Measurements from ENCODE around the gene COL1A1.

The COL1A1 gene

GRCh38 chr17:50199803-50200456, 1.5 kb downstream of the COL1A1 start:
- DNase-seq, result no peak

DNA sequence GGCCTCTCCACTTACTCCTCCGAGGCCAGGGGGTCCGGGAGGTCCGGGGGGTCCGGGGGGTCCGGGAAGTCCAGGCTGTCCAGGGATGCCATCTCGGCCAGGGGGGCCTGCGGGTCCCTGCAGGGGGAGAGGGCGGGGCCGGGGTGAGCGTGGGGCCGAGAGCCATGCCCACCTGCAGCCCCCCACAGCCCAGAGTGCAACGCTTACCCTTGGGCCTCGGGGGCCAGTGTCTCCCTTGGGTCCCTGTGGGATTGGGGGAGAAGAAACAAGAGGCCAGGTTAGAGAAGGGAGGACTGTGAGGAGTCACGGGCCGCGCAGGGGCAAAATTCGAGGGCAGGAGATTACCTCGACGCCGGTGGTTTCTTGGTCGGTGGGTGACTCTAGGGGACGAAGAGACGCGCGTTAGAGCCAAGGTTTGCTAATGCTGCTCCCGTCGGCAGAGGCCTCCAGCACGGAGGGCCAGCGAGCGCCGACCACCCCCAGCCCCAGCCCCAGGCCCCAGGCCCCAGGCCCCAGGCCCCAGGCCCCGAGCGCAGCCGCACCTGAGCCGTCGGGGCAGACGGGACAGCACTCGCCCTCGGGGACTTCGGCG, 2.1 kb downstream of the COL1A1 start:
- no peak for DNase-seq

- no peak for DNase-seq
Measured at GRCh38 chr17:50198026-50198669, 3.3 kb downstream of the COL1A1 start.

GRCh38 chr17:50196826-50197225, 4.6 kb downstream of the COL1A1 start:
- no peak for DNase-seq

GRCh38 chr17:50196036-50196435, 5.4 kb downstream of the COL1A1 start:
- DNase-seq, result no peak

DNA sequence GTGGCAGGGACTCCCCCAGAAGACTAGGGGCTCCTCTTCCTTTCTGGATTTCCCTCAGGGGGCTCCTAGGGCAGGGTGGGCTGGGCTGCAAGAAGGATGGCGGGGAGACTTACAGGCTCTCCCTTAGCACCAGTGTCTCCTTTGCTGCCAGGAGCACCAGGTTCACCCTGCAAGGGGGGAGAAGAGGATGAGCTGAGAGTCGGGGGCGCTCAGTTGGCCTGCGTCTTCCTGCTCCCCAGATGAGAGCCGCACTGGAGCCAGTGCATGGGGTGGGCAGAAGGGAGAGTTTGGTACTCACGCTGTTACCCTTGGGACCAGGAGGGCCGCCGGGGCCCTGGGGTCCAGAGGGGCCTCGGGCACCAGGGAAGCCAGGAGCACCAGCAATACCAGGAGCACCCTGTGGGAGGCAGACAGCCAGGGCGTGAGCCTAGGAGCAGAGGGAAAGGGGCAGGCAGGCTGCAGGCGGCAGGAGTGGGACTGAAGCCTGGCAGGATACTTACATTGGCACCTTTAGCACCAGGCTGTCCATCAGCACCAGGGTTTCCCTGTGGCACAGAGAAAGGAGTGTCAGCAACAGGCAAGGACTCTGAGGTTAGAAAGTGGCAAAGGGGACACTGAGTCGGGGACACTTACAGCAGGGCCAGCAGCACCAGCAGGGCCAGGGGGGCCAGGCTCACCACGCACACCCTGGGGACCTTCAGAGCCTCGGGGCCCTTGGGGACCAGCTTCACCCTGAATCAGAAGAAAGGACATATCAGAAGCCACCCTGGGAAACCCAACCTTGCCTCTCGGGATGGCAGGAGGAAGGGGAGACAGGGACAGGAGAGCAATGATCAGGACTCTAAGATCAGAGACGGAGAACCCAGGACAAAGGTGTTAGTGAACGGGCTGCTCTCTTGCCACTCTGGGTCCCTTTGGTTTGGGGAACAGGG, 6.2 kb downstream of the COL1A1 start:
- DNase-seq, result no peak

DNA sequence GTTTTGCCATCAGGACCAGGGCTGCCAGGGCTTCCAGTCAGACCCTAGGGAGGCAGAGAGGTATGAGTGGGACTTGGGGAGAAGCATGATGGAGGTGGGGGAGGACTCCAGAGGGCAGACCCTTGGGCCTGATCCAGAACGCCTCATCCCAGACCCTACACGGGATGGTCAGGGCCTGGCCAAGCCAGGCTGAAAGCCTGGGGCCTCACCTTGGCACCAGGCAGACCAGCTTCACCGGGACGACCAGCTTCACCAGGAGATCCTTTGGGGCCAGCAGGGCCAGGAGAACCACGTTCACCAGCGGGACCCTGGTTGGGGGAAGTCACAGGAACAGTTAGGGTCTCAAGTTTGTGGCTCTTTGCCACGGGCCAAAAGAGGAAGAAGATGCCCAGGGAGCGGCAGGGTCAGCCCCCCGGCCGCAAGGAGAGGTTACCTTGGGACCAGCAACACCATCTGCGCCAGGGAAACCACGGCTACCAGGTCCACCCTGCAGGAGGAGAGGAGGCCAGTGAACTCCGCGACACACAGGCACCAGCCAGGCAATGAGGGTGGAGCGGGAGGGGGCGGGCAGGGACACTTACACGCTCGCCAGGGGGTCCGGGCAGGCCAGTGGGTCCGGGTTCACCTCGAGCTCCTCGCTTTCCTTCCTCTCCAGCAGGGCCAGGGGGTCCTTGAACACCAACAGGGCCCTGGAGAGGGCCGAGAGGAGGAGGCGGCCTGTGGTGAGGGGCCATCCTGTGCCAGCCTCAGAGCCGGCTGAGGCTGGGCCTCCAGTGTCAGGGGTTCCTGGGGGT, 7.1 kb downstream of the COL1A1 start:
- DNase-seq, result no peak

DNA sequence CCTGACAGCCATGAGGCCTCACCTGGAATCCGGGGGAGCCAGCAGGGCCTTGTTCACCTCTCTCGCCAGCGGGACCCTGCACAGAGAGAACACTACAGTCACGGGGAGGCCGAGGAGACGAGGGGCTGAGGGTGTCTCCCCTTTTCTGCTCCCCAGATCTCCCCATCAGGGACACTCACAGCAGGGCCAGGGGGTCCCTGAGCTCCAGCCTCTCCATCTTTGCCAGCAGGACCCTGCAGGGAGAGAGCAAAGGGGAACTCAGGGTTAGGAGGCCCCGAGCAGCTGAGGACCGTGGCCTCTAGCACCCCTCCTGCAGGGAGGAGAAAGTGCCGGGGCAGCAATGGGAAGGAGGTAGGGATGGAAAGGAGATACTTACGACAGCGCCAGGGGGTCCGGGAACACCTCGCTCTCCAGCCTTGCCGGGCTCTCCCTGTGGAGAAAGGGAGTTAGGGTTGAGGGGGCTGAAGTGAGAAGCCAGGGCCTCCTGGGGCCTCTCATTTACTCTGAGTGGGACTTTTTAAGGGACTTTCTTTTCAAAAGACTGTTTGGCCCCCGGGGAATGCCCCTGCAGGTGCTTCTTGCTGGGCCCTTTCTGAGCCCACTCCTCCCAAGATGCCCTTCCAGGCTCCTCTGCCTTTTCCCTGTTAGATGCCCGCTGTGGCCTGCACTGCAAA, 8.7 kb downstream of the COL1A1 start:
- no peak for DNase-seq

DNA sequence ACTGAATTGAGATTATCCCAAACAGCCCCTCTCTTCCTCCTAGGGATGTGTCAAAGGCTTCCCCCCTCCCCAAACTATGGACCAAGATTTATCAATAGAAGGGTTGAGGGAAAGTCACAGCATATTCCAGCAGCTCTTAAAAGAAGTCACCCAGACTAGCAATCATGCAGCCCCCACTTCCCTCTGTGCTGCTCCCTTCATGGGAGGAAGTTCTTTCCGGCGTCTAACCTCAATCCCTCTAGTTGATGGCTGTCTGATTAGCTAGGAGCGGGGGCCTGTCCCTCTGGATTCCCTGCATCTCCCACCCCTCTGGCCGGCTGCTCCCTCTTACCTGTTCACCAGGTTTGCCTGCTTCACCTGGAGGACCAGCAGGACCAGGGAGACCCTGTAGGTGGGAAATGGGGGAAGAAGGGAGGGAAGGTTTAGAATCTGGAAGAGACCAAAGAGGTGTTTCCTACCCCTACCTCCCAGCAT, 9.2 kb downstream of the COL1A1 start:
- no peak for DNase-seq

DNA sequence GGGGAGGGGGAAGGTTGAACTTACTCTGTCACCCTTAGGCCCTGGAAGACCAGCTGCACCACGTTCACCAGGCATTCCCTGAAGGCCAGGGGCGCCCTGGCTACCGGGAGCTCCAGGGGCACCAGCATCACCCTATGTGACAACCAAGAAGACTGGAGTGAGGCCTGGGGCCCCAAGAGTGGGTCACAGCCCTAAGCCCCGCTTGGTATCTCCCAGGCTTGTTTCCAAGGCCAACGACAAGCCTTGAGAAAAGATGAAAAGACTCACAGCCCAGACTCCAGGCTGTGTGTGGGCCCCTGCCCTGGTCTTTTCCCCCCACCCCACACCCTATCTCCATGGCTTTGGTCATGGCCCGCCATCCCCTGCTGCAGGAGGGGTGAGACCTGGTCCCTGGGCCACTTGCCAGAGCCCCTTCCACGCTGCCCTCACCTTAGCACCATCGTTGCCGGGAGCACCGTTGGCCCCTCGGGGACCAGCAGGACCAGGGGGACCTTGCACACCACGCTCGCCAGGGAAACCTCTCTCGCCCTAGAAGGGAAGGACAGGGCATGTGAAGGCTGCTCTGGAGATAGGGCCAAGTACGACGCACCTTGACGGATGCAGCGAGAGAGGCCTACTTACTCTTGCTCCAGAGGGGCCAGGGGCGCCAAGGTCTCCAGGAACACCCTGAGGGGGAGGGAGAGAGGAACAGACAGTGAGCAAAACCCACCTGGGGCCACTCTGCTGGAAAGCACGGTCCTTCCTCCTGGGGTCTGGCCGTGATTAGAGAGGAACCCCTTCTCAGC, 9.9 kb downstream of the COL1A1 start:
- DNase-seq, result no peak

DNA sequence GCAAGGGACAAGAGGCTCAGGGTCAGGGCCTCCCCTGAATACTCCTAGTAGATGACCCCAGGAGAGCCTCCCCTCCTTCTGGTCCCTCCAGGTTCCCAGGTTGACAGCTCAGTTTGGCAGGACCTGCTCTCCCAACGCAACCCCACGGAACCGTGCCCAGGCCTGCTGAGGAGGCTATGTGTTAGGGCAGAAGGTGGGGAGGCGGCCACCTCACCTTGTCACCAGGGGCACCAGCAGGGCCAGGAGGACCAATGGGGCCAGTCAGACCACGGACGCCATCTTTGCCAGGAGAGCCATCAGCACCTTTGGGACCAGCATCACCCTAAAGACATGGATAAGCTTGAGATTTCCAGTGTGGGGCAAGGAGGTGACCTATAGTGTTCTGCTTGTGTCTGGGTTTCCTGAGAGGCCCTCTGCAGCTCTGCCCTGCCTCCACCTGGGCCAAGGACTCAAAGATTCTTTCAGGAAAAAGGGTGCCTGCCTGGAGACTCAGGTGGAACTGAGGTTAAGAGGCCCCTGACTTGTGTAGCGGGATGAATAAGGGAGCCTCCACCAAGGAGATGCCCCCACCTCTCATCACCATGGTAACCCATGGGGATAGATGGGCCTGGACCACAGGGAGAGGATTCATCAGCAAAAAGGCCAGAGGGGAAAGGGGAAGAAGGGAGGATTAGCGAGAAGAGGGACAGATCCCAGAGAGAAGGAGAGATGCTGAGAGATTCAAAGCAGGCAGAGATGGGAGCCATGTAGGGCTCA, 10.7 kb downstream of the COL1A1 start:
- DNase-seq, result no peak

GRCh38 chr17:50190293-50190602, 11.2 kb downstream of the COL1A1 start:
- DNase-seq, result no peak

DNA sequence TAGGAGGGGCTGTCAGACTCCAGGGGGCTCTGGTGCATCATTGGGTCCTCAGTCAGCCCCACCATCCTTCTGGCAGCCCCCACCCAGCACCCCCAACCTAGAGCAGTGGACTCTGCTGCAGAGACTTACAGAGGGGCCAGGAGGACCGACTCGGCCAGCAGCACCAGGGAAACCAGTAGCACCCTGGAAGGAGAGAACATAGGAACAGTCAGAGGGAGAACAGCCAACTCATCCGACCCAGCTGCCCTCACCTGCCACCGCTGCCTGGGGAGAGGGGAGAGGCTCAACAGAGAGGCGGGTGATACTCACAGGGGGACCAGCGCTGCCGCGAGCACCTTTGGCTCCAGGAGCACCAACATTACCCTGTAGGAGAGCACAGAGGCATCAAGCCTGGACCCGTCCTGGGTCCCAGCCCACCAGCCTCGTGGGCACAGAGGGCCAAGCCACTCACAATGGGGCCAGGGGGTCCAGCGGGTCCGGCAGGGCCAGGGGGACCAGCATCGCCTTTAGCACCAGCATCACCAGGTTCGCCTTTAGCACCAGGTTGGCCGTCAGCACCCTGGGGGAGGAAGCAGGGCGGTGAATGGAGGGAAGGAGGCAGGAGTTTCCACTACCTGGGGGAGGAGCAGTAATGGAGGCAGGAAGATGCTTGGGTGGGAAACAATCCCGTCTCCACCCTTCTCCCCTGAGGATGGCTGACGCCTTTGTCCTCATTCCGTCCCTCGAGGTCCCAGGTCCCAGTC, 11.7 kb downstream of the COL1A1 start:
- DNase-seq, result no peak

DNA sequence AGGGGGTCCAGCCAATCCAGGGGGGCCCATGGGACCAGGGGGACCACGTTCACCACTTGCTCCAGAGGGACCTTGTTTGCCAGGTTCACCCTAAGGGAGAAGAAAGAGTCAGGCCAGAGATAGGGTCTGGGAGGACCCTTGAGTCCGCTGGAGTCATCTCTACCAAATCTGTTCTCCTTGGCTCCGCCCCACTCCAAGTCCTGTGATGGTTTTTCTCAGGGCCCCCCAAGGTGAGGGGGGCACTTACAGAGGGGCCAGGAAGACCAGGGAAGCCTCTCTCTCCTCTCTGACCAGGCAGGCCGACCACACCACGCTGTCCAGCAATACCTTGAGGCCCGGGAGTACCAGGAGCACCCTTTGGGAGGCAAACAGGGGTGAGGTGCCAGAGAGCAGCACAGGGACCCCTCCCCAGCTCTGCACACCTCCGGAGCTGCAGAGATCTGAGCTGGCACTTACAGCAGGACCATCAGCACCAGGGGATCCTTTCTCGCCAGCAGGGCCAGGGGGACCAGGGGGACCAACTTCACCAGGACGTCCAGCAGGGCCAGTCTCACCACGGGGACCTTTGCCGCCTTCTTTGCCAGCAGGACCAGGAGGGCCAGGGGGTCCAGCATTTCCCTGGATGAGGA, 12.4 kb downstream of the COL1A1 start:
- no peak for DNase-seq

DNA sequence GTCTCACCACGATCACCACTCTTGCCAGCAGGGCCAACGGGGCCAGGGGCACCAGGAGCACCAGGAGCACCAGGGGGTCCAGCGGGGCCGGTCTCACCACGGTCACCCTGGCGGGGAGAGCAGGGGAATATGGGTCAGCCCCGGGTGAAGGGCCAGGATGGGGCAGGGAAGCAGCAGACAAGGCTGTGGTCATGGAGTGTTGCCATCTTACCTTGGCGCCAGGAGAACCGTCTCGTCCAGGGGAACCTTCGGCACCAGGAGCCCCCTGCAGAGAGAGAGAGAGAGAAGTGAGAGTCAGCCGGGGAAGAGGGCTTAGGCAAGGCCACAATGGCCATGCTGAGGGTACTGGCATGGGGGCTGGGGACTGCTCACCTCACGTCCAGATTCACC, 12.9 kb downstream of the COL1A1 start:
- DNase-seq, result no peak

DNA sequence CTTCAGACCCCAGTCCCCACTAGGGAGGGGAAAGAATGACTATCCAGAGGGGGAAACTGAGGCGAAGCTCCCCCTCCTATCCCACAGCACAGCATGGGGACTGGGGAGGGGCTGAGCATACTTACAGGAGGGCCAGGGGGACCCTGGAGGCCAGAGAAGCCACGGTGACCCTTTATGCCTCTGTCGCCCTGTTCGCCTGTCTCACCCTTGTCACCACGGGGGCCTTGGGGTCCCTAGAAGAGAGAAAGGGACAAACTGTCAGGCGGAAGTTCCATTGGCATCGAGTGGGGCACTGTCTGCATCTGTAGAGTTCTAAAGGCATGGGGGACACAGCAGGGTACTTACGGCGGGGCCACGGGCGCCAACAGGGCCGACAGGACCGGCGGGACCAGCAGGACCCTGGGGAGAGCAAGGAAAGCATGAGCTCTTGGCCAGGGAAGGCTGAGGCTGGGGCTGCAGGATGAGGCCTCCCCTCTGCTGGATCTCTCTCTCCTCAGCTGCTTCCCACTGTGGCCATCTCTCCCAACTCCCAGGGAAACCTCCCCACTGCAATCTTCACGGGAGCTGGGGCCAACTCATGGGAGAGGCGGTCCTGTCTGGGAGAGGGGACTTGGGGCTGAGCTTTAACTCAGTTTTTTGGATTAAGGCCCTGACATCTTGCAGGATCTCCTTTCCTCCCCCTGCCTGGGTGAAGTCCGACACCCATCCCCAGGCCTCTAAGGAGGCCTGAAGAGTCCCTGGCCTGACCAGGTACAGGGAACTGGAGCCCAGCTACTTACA, 13.5 kb downstream of the COL1A1 start:
- no peak for DNase-seq

DNA sequence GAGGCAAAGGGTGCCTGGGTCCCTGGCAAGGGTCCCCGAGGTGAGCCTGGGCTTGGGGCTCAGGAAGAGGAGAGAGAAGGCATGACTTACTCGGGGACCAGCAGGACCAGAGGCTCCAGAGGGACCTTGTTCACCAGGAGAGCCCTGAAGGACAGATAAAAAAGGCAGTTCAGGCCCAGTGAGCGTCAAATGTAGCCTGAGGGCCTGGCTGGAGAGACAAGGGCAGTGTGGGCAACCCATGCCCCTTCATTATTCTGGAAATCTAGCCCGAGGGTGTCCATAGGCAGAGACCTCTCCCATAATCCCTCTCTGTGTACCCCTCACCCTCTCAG, 14.1 kb downstream of the COL1A1 start:
- no peak for DNase-seq

DNA sequence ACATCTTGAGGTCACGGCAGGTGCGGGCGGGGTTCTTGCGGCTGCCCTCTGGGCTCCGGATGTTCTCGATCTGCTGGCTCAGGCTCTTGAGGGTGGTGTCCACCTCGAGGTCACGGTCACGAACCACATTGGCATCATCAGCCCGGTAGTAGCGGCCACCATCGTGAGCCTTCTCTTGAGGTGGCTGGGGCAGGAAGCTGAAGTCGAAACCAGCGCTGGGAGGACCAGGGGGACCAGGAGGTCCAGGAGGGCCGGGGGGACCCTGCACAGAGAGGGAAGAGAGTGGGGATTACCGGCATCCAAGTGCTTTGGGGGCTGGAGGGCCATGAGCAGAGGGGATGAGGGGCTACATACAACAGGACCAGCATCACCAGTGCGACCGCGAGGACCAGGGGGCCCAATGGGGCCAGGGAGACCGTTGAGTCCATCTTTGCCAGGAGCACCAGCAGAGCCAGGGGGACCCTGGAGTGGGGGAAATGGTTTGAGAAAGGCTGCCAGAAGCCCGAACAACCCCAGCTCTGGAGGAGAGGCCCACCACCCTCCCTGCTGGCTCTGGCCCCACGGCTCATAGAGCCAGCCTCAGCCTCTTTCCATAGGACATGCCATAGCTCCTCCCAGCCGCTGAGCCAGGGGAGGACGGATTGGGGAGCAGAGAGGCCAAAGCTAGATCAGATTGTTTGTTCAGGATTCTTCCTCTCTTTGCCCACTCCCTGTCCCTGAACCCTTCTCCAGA, 14.6 kb downstream of the COL1A1 start:
- DNase-seq, result no peak

Data from NCI-H187 treated with DMSO at 0.1 percent for 48 hours (cell line).